Keratinocyte (primary cell): ENCODE measurements around the gene KATNB1.

Experiments
- CTCF ChIP-seq, 3 experiments: IDR thresholded peaks in 1 of 3; conservative IDR thresholded peaks in 1 of 3; optimal IDR thresholded peaks in 1 of 3; 2 replicates in 2 of 3; 3 replicates in 1 of 3; pipeline versions ENCODE3 to v1.5.1; 2011; ENCODE audit warnings: low read length in 3 of 3, mild to moderate bottlenecking in 3 of 3, moderate library complexity in 2 of 3, control low read depth in 1 of 3, inconsistent platforms in 1 of 3; ENCODE audit not compliant: insufficient read depth in 2 of 3; ENCODE audit errors: extremely low read depth in 1 of 3
- EZH2 ChIP-seq: IDR thresholded peaks from one replicate; pipeline ENCODE4 v1.6.1; 2012; ENCODE audit warnings: inconsistent platforms, mild to moderate bottlenecking, low read length, moderate library complexity

- TF ChIP-seq CTCF (optimal IDR thresholded peaks at IDR 0.05 in 1 of 3, IDR thresholded peaks at IDR 0.05 in 1 of 3, conservative IDR thresholded peaks at IDR 0.05 in 1 of 3; ENCODE audit: extremely low read depth in 1 of 3, insufficient read depth in 2 of 3, low read length in 3 of 3) (no peak), EZH2 (no peak)
These were observed 9.0 kb downstream of the KATNB1 start for GRCh38 chr16:57744642-57744903.
